ENCODE data around the gene ADAM15.

ADAM15 gene

GRCh38 chr1:155030899-155031298, 20.2 kb upstream of the ADAM15 start:
- no peak for DNase-seq

- no peak for DNase-seq
These were observed 18.2 kb upstream of the ADAM15 start for GRCh38 chr1:155032886-155033285.

- no peak for DNase-seq
These were observed 17.6 kb upstream of the ADAM15 start, which contains the start of the genes DCST1 and DCST2 for GRCh38 chr1:155033524-155033923. DCST1 (plus strand) TSS chr1:155033824; CDS start chr1:155034037, 213 bp downstream. DCST2 (minus strand) TSS chr1:155033781; CDS start chr1:155033701, 80 bp downstream.

GRCh38 chr1:155034318-155035208, 16.6 kb upstream of the ADAM15 start:
- DNase-seq: no peak

GRCh38 chr1:155035936-155036335, 15.2 kb upstream of the ADAM15 start:
- DNase-seq: no peak

GRCh38 chr1:155037043-155037442, 14.1 kb upstream of the ADAM15 start:
- DNase-seq: no peak

DNA sequence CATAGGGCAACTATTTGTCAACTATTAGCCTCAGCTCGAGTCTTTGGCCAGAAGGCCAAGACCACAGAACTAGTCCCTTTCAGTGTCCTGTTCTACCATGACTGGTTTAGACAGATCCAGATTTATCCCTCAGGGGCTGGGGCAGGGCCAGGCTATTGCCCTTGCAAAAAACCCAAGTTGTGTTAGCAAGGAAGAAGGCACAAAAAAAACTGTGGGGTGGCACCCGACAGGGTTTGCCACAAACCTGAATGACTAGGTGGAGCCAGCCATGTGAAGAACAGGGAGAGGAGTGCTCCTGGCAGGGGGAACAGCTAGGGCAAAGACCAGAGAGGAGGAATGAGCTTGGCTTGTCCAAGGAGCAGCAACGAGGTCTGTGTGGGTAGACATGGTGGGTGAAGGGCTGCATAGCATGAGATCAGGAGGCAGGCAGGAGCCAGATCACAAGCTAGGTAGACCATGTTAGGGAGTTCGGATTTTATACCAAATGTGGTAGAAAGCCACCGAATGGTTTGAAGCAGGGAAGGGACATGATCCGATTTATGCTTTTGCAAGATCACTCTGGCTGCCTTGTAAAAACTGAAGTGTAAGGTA, 13.2 kb upstream of the ADAM15 start:
- no peak for DNase-seq

GRCh38 chr1:155038602-155039307, 12.4 kb upstream of the ADAM15 start:
- DNase-seq: no peak

GRCh38 chr1:155039308-155039669, 11.8 kb upstream of the ADAM15 start:
- no peak for DNase-seq

GRCh38 chr1:155040358-155041093, 10.6 kb upstream of the ADAM15 start:
- no peak for DNase-seq

GRCh38 chr1:155042789-155043188, 8.3 kb upstream of the ADAM15 start:
- DNase-seq: no peak

- no peak for DNase-seq
These were observed 7.8 kb upstream of the ADAM15 start for GRCh38 chr1:155043301-155043702.

DNA sequence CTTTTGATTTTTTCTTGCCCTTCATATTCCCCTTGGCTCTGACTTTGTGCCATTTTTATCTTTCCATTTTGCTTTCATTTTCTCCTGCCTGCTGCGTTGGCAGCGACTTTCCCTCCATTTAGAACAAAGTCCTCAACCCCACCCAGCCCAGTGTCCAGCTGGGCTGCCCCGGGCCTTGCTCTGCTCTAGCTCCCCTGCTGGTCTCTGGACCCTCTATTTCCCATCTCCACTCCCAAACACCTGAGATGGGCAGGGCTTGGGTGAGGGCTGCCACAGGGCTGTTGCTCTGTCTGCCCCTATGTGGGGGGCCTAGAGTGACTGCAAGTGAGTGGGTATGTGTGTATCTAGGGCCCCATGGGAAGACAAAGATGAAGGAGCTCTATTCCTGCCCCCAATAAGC, 7.3 kb upstream of the ADAM15 start:
- DNase-seq: no peak

GRCh38 chr1:155044365-155044764, 6.8 kb upstream of the ADAM15 start:
- DNase-seq: no peak

DNA sequence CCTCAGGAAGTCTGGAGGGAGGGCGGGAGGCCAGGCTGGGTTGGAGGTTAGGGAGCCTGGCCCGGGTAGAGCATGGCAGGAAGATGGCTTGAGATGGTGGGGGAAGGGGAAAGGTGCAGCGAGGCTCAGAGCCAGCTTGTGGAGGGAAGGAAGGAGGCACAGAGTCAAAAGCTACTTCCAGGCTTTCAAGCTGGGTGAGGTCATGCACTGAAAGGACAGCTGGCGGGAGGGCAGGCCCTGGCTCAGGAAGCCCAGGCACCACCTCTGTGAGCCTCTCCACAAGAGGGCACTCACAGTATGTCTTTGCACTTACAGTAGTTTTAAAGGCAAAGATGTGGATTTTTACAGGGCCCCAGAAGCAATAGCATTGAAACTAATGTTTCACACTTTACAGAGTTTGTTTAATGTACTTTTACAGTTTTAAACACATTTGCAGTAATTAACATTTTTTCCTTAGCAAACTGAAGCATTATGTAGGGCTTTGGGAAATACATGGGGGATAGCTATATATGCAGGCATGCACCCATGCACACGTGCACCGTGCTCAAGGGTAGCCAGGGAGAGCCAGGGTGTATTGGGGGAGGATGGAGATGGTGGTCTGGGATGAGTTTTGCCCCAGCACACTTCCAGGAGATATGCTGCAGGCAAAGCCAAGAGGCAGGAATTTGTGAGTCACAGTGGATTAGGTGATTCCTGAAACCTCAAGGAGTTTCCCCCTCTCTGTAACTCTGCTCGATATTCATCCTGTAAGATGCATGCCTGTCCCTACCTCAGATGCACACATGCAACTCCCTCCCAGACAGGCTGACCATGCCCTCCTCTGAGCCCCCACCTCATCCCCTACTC, 6.1 kb upstream of the ADAM15 start:
- DNase-seq: peak; percentile 75

GRCh38 chr1:155048449-155049334, 2.4 kb upstream of the ADAM15 start:
- DNase-seq: no peak

- DNase-seq: no peak
These were observed 1.2 kb upstream of the ADAM15 start for GRCh38 chr1:155049651-155050559.

- DNase-seq: no peak
These were observed 243 bp downstream of the ADAM15 start for GRCh38 chr1:155051342-155051776.

GRCh38 chr1:155051777-155052398, 772 bp downstream of the ADAM15 start:
- DNase-seq: peak; percentile 62
